HCEC 1CT (cell line): ENCODE measurements around the gene IP6K3.

Experiments used
- DNase-seq: peaks from one replicate; pipeline ENCODE4 v3.0.0-alpha.2; 2017

The IP6K3 gene

GRCh38 chr6:33700391-33701050, 46.2 kb downstream of the IP6K3 start:
- peak; percentile 61 for DNase-seq

DNA sequence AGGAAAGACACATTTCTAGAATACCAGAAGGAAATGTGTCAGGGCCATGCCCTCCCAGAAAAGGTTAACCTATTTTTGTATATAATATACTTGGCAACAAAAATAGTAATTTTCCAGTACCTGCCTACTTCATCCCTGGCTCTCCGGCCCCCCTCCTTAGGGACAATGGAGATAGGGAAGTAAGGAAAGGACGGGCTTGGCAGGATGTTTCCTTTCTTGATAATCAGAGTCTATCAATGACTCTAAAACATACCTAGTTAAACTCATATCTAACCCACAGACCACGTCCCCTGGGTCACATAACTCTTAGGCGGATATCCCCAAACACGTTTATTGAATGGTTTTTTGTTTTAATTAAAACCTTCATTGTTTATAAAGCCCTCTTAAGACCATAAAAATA, 47.0 kb downstream of the IP6K3 start:
- DNase-seq: no peak

- no peak for DNase-seq
Measured at GRCh38 chr6:33699131-33699530, 47.6 kb downstream of the IP6K3 start.

- DNase-seq: no peak
Measured at GRCh38 chr6:33698494-33698893, 48.2 kb downstream of the IP6K3 start.

DNA sequence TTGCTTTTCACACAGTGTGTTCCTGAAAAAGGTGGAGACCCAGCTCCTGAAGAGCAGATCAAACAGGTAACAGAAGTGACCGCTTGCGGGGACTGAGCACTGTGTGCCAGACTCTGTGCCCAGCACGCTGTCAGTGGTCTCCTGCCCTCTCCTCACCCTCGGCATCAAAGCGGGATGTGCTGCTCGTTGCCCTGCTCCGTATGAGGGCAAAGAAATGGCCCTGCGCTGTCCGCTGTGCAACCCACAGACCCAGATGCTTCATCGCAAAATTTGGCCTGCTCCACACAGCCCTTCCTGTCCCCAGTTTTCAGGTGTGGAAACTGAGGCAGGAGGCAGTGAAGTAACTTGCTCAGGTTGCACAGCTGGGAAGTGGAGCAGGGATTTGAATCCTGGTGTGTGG, 48.9 kb downstream of the IP6K3 start:
- no peak for DNase-seq

- peak; percentile 57 for DNase-seq
Measured at GRCh38 chr6:33696548-33697518, 49.9 kb downstream of the IP6K3 start.

- DNase-seq: no peak
Measured at GRCh38 chr6:33696076-33696475, 50.6 kb downstream of the IP6K3 start.

DNA sequence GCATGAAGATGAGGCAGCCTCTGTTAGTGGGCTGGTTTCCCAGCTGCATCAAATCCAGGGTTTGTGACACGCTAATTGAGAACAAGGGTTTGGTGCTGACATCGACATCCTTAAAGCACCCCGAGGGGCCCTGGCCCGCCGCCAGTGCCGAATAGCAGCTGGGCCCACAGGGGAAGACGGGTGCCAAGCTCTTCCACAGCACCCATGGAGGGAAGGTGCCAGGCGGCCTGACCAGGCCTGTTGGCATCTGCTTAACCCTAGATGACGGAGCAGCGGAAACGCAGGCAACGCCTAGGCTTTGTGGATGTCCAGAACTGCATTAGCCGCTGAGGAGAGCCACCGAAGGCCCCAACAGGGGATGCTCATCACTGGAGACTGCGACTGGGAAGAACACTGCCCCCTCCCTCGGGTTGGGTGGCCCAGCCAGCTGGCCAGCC, 51.2 kb downstream of the IP6K3 start:
- DNase-seq: no peak

- DNase-seq: no peak
Measured at GRCh38 chr6:33694977-33695376, 51.7 kb downstream of the IP6K3 start.

DNA sequence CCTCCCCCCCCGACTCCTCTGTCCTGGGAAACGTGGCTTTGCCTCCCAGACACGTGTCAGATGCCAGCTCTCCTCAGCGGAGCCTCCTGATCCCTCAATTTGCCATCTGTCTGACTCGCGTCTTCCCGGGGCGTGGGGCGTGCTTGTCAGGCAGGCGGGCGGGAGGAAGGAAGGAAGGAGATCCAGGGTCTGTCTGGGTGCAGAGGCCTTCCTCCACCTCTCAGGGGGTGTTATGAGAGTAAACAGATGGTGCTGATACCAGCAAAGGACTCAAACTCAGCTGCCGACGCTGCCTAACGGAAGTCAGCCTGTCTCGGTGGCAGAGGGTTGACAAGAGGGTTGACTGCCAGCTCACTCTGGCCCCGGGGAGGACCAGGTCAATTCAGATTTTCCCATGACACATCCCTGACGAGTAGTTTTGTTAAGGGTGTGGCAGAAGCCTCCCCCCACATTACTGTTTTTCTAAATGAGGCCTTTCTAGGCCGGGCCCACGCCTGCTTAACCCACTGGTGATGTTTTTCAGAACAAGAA, 52.2 kb downstream of the IP6K3 start:
- no peak for DNase-seq

DNA sequence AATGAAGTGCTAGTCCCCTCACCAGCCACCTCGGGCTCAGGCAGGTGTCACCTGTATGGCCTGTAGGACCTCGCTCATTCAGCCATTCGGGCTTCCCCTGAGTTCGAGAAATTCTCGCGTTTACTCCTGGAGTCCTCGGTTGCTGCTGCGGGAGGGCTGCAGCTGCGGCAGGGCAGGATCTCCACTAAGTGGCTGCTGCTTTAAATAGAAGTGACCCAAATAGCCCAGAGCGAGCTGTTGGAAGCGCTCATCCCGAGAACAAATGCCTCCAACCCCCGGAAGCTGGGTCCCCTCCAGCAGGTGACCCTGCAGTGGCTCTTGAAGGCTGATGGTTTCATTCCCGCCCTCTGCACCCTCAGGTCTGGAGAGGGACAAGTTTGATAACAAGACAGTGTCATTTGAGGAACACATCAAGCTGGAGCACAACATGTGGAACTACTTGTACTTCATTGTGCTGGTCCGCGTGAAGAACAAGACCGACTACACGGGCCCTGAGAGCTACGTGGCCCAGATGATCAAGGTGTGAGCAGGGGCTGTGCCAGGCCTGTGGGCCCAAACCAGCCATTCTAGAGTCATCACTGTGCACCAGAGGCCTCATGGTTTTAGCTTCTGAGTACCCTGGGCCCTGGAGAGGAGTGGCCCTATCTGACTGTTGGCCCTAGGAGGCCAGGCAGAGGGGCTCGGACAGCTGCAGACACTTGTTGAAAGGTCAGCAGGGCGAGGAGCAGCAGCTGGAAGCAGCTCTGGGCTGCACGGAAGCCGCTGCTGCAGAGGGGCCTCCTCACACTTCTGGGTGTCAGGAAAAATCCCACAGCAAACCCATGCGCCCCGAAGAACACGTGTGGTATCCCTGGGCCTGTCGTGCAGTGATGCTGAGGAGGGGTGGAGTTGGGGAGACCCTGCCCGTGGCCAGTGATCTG, 53.3 kb downstream of the IP6K3 start:
- no peak for DNase-seq

DNA sequence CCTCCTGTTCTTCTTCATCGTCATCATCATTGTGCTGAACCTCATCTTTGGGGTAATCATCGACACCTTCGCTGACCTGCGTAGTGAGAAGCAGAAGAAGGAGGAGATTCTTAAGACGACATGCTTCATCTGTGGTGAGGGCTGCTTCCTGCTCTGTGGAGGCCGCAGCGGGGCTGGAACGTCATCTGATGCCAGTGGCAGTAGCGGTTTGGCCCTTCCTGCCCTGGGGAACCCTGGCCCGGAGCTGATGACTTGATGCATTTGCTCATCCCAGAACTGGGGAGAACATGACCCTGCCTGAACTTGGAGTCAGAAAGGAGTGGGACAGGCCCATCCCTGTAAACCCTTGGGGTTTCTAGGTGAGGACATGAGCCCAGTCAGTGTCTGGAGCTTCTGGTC, 53.9 kb downstream of the IP6K3 start:
- no peak for DNase-seq

- no peak for DNase-seq
Measured at GRCh38 chr6:33692078-33692759, 54.5 kb downstream of the IP6K3 start.

GRCh38 chr6:33691456-33692077, 55.1 kb downstream of the IP6K3 start:
- DNase-seq: no peak

- no peak for DNase-seq
Measured at GRCh38 chr6:33690766-33691165, 55.9 kb downstream of the IP6K3 start.

- no peak for DNase-seq
Measured at GRCh38 chr6:33689879-33690278, 56.8 kb downstream of the IP6K3 start.

- DNase-seq: no peak
Measured at GRCh38 chr6:33689148-33689494, 57.6 kb downstream of the IP6K3 start.

DNA sequence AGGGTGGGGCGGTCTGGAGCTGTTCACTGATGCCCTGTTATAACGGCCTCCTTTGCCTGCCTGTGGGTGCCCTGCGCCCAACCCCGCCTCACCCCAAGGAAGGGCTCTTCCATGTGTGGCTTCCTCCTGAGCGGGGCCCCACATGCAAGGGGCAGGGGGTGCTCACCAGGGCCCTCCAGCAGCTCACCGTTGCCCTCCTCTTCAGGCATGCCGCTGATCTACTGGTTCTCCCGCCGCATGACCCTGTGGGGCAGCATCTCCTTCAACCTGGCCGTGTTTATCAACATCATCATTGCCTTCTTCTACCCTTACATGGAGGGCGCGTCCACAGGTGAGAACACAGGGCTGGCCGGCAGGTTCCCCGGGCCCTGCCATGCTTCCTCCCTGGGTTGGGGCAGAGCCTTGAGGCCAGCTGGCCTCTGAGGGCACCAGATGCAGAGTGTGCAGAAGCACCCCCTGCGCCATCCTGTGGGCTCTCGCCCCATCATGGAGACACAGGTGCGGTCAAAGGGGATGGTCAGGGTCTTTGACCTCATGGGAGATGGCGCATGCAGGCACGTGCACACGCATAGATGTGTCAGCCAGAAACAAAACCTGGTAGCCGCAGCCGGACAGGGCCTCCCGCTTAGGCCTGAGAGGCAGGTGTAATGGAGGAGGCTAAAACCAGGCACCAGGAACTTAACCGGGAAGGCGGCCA, 58.1 kb downstream of the IP6K3 start:
- no peak for DNase-seq

DNA sequence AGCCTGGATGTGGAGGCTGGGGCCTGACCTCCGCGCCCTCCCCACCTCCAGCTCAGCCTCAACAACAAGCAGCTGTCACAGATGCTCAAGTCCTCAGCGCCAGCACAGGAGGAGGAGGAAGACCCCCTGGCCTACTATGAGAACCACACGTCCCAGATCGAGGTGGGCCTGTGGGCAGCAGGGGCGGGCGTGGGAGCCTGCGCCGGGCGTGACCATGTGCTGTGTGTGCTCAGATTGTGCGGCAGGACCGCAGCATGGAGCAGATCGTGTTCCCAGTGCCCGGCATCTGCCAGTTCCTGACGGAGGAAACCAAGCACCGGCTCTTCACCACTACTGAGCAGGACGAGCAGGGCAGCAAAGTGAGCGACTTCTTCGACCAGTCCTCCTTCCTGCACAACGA, 58.7 kb downstream of the IP6K3 start:
- no peak for DNase-seq

DNA sequence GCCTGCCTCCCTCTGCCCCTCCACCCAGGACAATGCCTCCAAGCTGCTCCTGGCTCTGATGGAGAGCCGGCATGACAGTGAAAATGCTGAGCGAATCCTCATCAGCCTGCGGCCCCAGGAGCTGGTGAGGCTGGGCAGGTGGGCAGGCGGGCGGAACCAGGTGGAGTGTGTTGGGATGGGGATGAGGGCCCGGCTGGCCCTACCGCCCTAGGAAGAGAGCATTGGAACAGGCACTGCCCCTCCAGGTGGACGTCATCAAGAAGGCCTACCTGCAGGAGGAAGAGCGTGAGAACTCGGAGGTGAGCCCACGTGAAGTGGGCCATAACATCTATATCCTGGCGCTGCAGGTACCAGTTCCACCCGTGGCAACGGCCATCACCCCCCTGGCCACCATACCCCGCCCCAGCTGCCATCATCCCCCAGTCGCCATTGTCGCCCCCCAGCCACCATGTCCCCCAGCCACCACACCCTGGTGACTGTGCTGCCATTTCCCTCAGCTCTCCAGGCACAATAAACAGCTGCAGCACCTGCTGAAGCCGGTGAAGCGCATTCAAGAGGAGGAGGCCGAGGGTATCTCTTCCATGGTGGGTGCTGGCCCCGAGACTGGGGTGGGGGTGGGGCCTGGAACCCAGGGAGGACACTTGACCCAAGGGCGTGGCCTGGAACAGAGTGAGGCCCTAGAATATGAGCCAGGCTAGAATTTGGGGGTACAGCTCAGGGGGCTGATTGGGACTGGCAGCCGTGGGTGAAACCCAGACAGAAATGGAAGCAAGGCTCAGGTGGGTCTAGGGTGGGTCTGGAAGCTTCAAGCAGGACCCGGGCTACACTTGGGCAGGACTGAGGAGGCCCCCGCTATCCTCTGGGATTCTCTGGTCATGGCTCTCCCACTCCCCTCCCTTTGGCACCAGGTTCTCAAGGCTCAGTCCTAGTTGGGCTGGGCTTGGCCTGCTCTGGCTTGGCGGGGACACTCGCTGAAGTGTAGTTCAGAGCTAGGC, 59.4 kb downstream of the IP6K3 start:
- DNase-seq: no peak
